Jurkat, Clone E6-1 (cell line): ENCODE results near the gene CCT3.
"Not testable (repeated sequence)": the region's sequence is repeated elsewhere in the genome, so short reads cannot be mapped to it uniquely, and the experiment has no call there.

ENCODE experiments used
- DNase-seq: peaks from one replicate; pipeline ENCODE4 v3.0.0-alpha.2; 2011; ENCODE audit warnings: low read depth, low spot score
- H3K4me3 ChIP-seq: 2 replicates; pipeline ENCODE4 v1.5.1; 2011; ENCODE audit warnings: mild to moderate bottlenecking, low read length, control low read depth, moderate library complexity

Gene CCT3

DNA sequence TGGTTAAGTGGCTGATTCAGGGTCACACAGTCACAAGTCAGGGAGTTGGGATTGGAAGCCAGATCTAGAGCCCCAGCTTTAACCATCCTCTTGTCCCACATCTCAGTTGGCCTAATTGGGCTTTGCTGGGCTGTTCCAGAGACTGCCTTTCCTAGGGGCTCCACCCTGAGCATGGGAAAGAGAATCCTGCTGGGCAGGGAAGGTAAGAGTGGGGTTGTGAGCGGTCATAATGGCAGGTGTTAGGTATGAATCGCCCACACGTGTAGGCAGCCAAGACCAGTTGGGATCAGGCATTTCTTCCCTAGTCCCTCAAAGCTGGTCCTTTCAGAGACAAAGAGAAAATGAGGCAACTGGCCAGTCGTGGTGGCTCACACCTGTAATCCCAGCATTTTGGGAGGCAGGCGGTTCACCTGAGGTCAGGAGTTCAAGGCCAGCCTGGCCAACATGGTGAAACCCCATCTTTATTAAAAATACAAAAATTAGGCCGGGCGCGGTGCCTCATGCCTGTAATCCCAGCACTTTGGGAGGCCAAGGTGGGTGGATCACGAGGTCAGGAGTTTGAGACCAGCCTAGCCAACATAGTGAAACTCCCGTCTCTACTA lies 31.7 kb upstream of the CCT3 start:
- H3K4me3 ChIP-seq, DNase-seq: not testable (repeated sequence)

DNA sequence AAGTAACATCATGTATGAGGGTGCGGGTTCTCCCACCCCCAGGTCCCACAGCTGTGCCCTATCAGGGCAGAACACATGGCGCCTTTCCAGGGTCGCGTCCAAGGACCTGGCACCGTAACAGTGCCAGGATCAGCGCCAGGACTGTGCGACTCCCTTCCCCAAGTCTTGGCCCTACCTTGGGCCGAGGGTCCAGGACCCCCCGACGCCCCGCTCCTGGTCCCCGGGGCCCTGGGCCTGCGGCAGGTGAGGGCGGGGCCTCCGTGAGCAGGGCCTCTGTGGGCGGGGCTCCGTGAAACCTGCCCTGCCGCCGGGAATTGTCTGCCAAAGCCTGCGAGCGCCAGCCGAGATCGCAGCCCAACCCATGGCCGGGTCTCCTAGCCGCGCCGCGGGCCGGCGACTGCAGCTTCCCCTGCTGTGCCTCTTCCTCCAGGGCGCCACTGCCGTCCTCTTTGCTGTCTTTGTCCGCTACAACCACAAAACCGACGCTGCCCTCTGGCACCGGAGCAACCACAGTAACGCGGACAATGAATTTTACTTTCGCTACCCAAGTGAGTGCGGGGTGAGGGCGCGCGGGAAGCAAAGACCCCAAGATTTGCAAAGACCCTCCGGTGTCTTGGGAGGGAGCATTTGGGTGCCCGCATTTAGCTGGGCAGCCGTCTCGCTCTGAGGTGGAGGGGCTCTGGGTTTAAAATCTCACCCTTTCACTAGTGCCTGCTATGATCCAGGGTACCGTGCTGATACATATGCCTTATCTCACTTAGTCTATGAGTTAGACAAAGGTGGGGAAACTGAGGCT lies 31.0 kb upstream of the CCT3 start, which contains the start of gene RHBG:
Gene RHBG, plus strand, starts transcription at position 323 of the 796 bp plus-strand sequence. Its CDS starts 39 bp downstream, at position 362.
- no peak for DNase-seq
- H3K4me3 ChIP-seq: no peak within 1 kb of the TSS

DNA sequence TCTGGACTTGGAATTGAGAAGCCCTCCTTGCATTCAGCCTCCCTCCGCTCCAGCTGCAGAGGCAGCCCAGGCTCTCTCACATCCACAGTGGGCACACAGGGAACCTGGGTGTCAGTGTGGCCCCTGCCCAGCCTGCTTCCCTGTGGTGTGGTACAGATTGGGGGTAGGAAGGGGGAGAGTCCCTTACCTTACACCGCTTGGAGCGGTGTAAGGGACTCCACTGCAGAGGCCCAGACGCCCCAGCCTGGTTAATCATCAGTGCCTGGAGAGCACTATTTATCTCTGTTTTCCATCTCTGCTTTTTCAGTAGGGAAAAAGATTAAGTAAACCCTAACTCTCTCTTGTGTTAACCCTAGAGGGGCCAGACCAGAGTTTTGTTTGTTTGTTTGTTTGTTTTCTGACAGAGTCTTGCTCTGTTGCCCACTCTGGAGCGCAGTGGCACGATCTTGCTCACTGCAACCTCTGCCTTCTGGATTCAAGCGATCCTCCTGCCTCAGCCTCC lies 30.1 kb upstream of the CCT3 start:
- no peak overlapping the region for H3K4me3 ChIP-seq
- DNase-seq: no peak

GRCh38 chr1:156367383-156368156 lies 29.5 kb upstream of the CCT3 start:
- DNase-seq: no peak
- no peak overlapping the region for H3K4me3 ChIP-seq

GRCh38 chr1:156366378-156367166 lies 28.5 kb upstream of the CCT3 start:
- DNase-seq: no peak
- H3K4me3 ChIP-seq: no peak overlapping the region

DNA sequence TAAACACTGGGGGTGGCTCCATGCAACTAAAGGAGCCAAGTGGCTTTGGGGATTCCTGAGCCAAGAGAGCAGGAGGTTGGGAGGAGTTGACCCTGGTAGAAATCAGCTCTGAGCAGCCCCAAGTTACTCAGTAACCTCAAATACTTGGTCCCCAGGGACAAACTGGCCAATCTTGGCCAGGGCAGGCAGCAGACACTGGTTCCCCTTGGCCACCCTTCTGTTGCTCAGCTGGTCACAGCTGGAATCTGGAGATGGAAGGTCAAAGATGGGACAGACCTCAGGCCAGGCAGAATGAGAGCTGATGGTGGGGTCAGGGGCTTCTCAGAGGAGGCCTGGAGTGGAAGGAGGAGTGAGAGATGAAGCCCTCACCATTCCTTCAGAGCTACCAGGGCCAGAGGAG lies 27.7 kb upstream of the CCT3 start:
- no peak for DNase-seq
- H3K4me3 ChIP-seq: no peak overlapping the region

- no peak for DNase-seq
- H3K4me3 ChIP-seq: no peak overlapping the region
These were observed 22.4 kb upstream of the CCT3 start for GRCh38 chr1:156360534-156360933.

GRCh38 chr1:156359973-156360372 lies 21.9 kb upstream of the CCT3 start:
- no peak overlapping the region for H3K4me3 ChIP-seq
- DNase-seq: no peak

GRCh38 chr1:156359249-156359648 lies 21.2 kb upstream of the CCT3 start:
- no peak overlapping the region for H3K4me3 ChIP-seq
- DNase-seq: no peak

GRCh38 chr1:156358641-156359040 lies 20.5 kb upstream of the CCT3 start:
- no peak overlapping the region for H3K4me3 ChIP-seq
- no peak for DNase-seq

DNA sequence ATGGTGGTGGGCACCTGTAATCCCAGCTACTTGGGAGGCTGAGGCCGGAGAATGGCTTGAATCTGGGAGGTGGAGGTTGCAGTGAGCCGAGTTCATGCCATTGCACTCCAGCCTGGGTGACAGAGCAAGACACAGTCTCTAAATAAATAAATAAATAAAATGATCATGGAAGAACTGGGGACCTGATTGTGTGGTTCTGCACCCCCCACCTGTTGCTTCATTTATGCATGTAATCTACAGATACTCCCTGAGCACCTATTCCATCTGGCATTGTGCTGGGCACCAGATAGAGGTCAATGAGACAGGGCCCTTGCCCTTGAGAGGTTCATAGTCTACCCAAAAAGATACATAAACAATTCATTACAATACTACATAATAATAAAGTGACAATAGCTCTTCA lies 19.9 kb upstream of the CCT3 start:
- H3K4me3 ChIP-seq: no peak overlapping the region
- no peak for DNase-seq

GRCh38 chr1:156356875-156357534 lies 18.9 kb upstream of the CCT3 start:
- peak overlapping the region; percentile 21 for H3K4me3 ChIP-seq
- DNase-seq: peak; percentile 34

GRCh38 chr1:156356262-156356874 lies 18.3 kb upstream of the CCT3 start:
- no peak for DNase-seq
- H3K4me3 ChIP-seq: peak overlapping the region; percentile 21

DNA sequence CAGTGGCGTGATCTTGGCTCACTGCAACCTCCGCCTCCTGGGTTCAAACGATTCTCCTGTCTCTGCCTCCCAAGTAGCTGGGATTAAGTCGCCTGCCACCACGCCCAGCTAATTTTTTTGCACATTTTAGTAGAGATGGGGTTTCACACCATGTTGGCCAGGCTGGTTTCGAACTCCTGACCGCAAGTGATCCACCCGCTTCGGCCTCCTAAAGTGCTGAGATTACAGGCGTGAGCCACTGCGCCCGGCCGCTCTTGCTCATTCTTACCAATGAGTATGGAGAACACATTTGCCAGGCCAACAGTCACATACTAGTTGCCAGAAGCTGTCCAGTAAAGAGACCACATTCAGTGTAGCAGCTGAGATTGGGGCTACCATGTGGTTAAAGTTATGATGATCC lies 14.4 kb upstream of the CCT3 start:
- not testable (repeated sequence) for H3K4me3 ChIP-seq, DNase-seq

GRCh38 chr1:156347331-156347730 lies 9.2 kb upstream of the CCT3 start:
- no peak overlapping the region for H3K4me3 ChIP-seq
- no peak for DNase-seq

- DNase-seq: no peak
These were observed 8.5 kb upstream of the CCT3 start for GRCh38 chr1:156346636-156347035.

GRCh38 chr1:156346035-156346434 lies 7.9 kb upstream of the CCT3 start:
- DNase-seq, H3K4me3 ChIP-seq: not testable (repeated sequence)

More at GRCh38 chr1:156346636-156347035, 8.5 kb upstream of the CCT3 start:
- no peak overlapping the region for H3K4me3 ChIP-seq

DNA sequence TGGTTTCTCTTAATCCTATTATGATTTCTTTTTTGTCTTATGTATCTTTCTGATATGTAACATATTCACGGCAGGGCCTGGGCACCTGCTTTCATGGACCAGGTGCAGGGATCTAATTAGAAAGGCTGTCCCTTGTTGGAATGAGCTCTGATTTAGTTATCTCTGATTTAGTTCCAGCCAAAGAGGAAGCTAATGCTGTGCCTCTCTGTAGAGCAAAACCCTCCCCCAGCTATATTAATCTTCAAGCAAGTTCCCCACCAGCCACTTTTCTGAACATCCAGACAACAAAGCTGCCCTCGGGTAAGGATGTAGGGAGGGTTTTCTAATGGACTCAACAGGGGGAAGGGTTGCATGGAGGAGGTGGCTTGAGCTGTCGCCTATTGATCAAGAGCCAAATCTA lies 6.3 kb upstream of the CCT3 start:
- no peak for DNase-seq
- no peak overlapping the region for H3K4me3 ChIP-seq
